Brain microvascular endothelial cell (primary cell): ENCODE data around the gene CACNG4.
A peak's percentile ranks its signal among the peaks of the same experiment; 100 is the strongest.

Source experiments
- DNase-seq: peaks from one replicate; pipeline ENCODE4 v3.0.0-alpha.2; 2020
- H3K27ac ChIP-seq: fragments of 250-450 bp; sonication (Bioruptor Pico); 2 replicates; pipeline ENCODE4 v1.5.1; 2020; ENCODE audit warnings: mild to moderate bottlenecking, moderate library complexity
- H3K27me3 ChIP-seq: fragments of 250-450 bp; sonication (Bioruptor Pico); replicated peaks from 2 replicates; pipeline ENCODE4 v1.5.1; 2020; ENCODE audit warnings: mild to moderate bottlenecking
- H3K36me3 ChIP-seq: fragments of 250-450 bp; sonication (Bioruptor Pico); replicated peaks from 2 replicates; pipeline ENCODE4 v1.5.1; 2020; ENCODE audit warnings: mild to moderate bottlenecking
- H3K4me3 ChIP-seq: 2 replicates; pipeline ENCODE4 v1.5.1; 2011; ENCODE audit warnings: low read depth, mild to moderate bottlenecking, control low read depth, low read length, moderate library complexity
- CTCF ChIP-seq: IDR thresholded peaks from 2 replicates; pipeline ENCODE4 v1.5.1; 2011; ENCODE audit warnings: low read depth, mild to moderate bottlenecking, moderate library complexity, low read length, control low read depth, inconsistent platforms; ENCODE audit errors: missing control alignments
- in situ Hi-C: cut with HindIII; loops from 2 replicates; pipeline ENCODE4 v1.10.0; 2017; ENCODE audit warnings: low sequenced_read_pairs, low pct_ligation_motif_present

Gene CACNG4

GRCh38 chr17:67059372-67059771 lies 94.9 kb downstream of the CACNG4 start:
- DNase-seq: no peak
- Histone ChIP-seq H3K36me3 (no peaks in the 10 kb centered on the region), H3K4me3 (no peak overlapping the region), H3K27me3 (no peaks in the 10 kb centered on the region), H3K27ac (no peak overlapping the region)
- TF ChIP-seq CTCF: no peak
- in situ Hi-C loops: no loop called here

GRCh38 chr17:67063141-67063540 lies 98.6 kb downstream of the CACNG4 start:
- peak; percentile 5 for DNase-seq
- TF ChIP-seq CTCF: no peak
- in situ Hi-C loops: no loop called here
- Histone ChIP-seq H3K27ac (no peak overlapping the region), H3K27me3 (no peaks in the 10 kb centered on the region), H3K36me3 (no peaks in the 10 kb centered on the region), H3K4me3 (no peak overlapping the region)

- TF ChIP-seq CTCF: no peak
- no peak for DNase-seq
- Histone ChIP-seq H3K27ac (no peak overlapping the region), H3K4me3 (no peak overlapping the region), H3K27me3 (no peaks in the 10 kb centered on the region), H3K36me3 (no peaks in the 10 kb centered on the region)
- in situ Hi-C loops: no loop called here
These were observed 102.2 kb downstream of the CACNG4 start for GRCh38 chr17:67066717-67067116.

GRCh38 chr17:67067571-67068482 lies 103.3 kb downstream of the CACNG4 start:
- Histone ChIP-seq H3K36me3 (no peaks in the 10 kb centered on the region), H3K4me3 (no peak overlapping the region), H3K27me3 (no peaks in the 10 kb centered on the region), H3K27ac (no peak overlapping the region)
- in situ Hi-C loops: no loop called here
- no peak for TF ChIP-seq CTCF
- DNase-seq: no peak

GRCh38 chr17:67068999-67069398 lies 104.5 kb downstream of the CACNG4 start:
- Histone ChIP-seq H3K27me3 (no peaks in the 10 kb centered on the region), H3K36me3 (no peaks in the 10 kb centered on the region), H3K4me3 (no peak overlapping the region), H3K27ac (no peak overlapping the region)
- no peak for TF ChIP-seq CTCF
- DNase-seq: no peak
- in situ Hi-C loops: no loop called here
